Body of pancreas (tissue), 4 donors: ENCODE measurements around the gene CNOT1.

Experiments used
- CTCF ChIP-seq, 7 experiments: fragments of 450-650 bp in 4 of 7; fragments of 200-600 bp in 3 of 7; sonication (generic) in 3 of 7; IDR thresholded peaks; one replicate each; pipeline ENCODE4 v1.5.1; 2016 to 2019; ENCODE audit warnings: antibody characterized with exemption in 7 of 7
- POLR2A ChIP-seq, 3 donors: fragments of 450-650 bp; IDR thresholded peaks; one replicate each; pipeline ENCODE4 v1.6.1; 2016; ENCODE audit warnings: antibody characterized with exemption in 3 of 3, mild to moderate bottlenecking in 2 of 3

GRCh38 chr16:58638148-58639036, 8.8 kb upstream of the CNOT1 start:
- TF ChIP-seq POLR2A (IDR thresholded peaks at IDR 0.05), result no peak
- peak in 4 of 7 experiments; percentile 8 to 26 (median 24) for TF ChIP-seq CTCF (IDR thresholded peaks at IDR 0.05)
